Tibial artery (tissue), 4 donors: Measurements from ENCODE around the gene HCN1.
"Not testable (repeated sequence)": the region's sequence is repeated elsewhere in the genome, so short reads cannot be mapped to it uniquely, and the experiment has no call there.

ENCODE experiments used
- DNase-seq, 2 donors: peaks; one replicate each; pipeline ENCODE4 v3.0.0-alpha.2; 2019
- H3K27ac ChIP-seq, 2 donors: fragments of 200-600 bp; sonication (generic) in 1 of 2; 1 replicate in 1 of 2; 2 replicates in 1 of 2; pipeline ENCODE4 v1.5.1; 2018 to 2019; ENCODE audit warnings: mild to moderate bottlenecking in 1 of 2
- H3K27me3 ChIP-seq, 2 donors: fragments of 200-600 bp; sonication (generic) in 1 of 2; one replicate each; pipeline versions ENCODE4 v1.5.1 to v1.6.0; 2016 to 2019
- H3K36me3 ChIP-seq, 3 donors: fragments of 200-600 bp; sonication (generic) in 2 of 3; one replicate each; pipeline ENCODE4 v1.5.1; 2016 to 2019; ENCODE audit warnings: mild to moderate bottlenecking in 2 of 3
- H3K4me1 ChIP-seq, 4 donors: fragments of 200-600 bp; sonication (generic) in 2 of 4; 1 replicate in 3 of 4; 2 replicates in 1 of 4; pipeline ENCODE4 v1.5.1; 2016 to 2019
- H3K4me3 ChIP-seq, 2 donors: fragments of 200-600 bp; sonication (generic) in 1 of 2; 1 replicate in 1 of 2; 2 replicates in 1 of 2; pipeline ENCODE4 v1.5.1; 2018 to 2019; ENCODE audit warnings: mild to moderate bottlenecking in 2 of 2
- H3K9me3 ChIP-seq, 3 donors: fragments of 200-600 bp; sonication (generic) in 1 of 3; one replicate each; pipeline ENCODE4 v1.5.1; 2016 to 2019
- intact Hi-C: fragments of 100-400 bp; cut with DNase I; formaldehyde crosslinking; loops from one replicate; pipeline ENCODE4 v1.15.0; 2023; ENCODE audit warnings: low total_unique reads
- TF ChIP-seq, protein P1 (sequence below), 2 experiments: fragments of 200-600 bp in 1 of 2; fragments of 450-650 bp in 1 of 2; IDR thresholded peaks; one replicate each; pipeline ENCODE4 v1.5.1; 2017 to 2019; ENCODE audit warnings: antibody characterized with exemption in 2 of 2, mild to moderate bottlenecking in 1 of 2, moderate library complexity in 1 of 2

HCN1 gene

DNA sequence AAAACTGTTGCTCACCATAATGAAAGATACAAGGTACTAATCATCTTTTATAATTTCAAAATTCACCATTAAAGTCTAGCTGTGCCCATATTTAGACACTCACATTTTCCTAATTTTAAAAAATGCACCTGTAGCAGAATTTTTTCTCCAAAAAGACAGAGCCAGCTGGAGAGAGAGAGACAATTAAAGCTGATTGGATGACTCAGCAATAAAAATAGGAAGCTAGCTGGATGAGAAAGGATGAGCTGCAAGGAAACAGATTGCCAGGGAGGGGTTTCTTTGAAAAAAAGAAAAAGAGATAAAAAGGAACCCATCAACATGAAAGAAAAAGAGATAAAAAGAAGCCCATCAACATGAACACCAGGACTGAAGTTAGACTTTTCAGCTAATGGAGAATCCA is 73.8 kb downstream of the HCN1 start:
- Histone ChIP-seq H3K4me3 (no peak overlapping the region), H3K4me1 (no peaks in the 10 kb centered on the region), H3K9me3 (no peaks in the 10 kb centered on the region), H3K27ac (no peak overlapping the region), H3K36me3 (no peaks in the 10 kb centered on the region), H3K27me3 (no peaks in the 10 kb centered on the region)
- intact Hi-C loops = no loop called here
- DNase-seq = no peak
- TF ChIP-seq, protein P1, sequence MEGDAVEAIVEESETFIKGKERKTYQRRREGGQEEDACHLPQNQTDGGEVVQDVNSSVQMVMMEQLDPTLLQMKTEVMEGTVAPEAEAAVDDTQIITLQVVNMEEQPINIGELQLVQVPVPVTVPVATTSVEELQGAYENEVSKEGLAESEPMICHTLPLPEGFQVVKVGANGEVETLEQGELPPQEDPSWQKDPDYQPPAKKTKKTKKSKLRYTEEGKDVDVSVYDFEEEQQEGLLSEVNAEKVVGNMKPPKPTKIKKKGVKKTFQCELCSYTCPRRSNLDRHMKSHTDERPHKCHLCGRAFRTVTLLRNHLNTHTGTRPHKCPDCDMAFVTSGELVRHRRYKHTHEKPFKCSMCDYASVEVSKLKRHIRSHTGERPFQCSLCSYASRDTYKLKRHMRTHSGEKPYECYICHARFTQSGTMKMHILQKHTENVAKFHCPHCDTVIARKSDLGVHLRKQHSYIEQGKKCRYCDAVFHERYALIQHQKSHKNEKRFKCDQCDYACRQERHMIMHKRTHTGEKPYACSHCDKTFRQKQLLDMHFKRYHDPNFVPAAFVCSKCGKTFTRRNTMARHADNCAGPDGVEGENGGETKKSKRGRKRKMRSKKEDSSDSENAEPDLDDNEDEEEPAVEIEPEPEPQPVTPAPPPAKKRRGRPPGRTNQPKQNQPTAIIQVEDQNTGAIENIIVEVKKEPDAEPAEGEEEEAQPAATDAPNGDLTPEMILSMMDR (IDR thresholded peaks at IDR 0.05) = no peak

DNA sequence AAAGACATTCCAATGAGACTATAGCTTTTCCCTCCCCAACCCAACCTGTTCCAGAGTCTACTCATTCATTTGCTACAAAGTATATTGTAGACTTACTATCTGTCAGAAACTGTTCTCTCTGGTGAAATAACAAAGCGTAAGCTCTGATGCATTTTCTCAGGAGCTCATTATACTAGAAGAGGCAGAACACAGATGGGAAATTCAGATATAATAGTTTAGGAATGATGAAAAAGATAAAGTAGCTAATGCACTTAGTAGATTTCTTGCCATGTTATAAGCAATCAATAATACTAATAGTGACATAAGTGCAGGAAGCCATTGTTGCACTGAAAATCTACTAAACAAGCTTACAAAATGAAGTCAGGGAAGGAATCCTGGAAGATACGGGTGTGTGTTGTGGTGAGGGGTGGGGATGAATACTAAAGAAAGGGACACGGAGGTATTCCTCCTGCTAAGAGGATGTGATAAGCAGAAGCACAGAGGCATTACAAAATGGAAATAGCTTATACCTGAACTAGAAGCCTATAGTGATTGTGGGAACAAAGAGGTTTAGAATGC is 78.2 kb downstream of the HCN1 start:
- Histone ChIP-seq H3K27ac (no peak overlapping the region), H3K4me1 (no peaks in the 10 kb centered on the region), H3K9me3 (no peaks in the 10 kb centered on the region), H3K27me3 (no peaks in the 10 kb centered on the region), H3K36me3 (no peaks in the 10 kb centered on the region), H3K4me3 (no peak overlapping the region)
- TF ChIP-seq, protein P1 (IDR thresholded peaks at IDR 0.05) = no peak
- DNase-seq = no peak
- intact Hi-C loops = no loop called here

DNA sequence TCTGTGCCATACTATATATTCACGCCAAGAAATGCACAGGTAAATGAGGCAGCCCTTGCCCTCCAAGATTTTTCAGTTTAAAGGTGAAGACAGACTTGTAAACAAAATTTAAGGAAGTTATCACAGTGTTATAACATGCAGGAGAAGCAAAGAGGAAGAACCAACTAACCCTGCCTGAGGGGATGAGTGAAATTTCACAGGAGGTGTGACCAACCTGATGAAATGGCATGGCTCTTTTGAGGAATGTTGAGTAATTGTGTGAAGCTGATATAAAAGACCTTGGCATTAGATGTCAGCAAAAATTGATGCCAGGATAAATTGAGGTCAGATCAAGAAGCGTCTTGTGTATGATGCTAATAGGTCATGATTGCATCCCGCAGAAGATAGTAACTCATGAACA is 86.5 kb downstream of the HCN1 start:
- Histone ChIP-seq H3K36me3 (no peaks in the 10 kb centered on the region), H3K27me3 (no peaks in the 10 kb centered on the region), H3K27ac (no peak overlapping the region), H3K9me3 (no peaks in the 10 kb centered on the region), H3K4me3 (no peak overlapping the region), H3K4me1 (no peaks in the 10 kb centered on the region)
- no peak for DNase-seq
- intact Hi-C loops = no loop called here
- TF ChIP-seq, protein P1 (IDR thresholded peaks at IDR 0.05) = no peak

DNA sequence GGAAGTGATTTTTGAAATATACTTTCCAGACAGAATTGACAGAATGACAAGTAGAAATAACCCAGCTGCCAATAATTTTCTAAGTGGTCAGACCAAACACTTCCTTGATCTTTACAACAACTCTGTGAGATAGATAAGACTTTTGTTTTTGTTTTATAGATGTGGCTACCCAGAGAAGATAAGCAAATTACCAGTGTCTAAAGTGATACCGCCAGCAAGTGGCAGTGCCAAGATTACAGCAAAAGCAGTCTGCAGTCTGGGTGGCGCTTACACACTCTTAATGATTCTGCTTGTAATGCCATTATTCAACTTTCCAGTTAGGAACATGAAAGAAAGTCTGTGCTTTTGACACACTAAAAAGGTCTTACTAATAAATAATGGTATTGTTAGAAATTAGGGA is 92.1 kb downstream of the HCN1 start:
- Histone ChIP-seq H3K27me3 (no peaks in the 10 kb centered on the region), H3K4me3 (no peak overlapping the region), H3K36me3 (no peaks in the 10 kb centered on the region), H3K4me1 (no peaks in the 10 kb centered on the region), H3K9me3 (no peaks in the 10 kb centered on the region), H3K27ac (no peak overlapping the region)
- intact Hi-C loops = no loop called here
- TF ChIP-seq, protein P1 (IDR thresholded peaks at IDR 0.05) = no peak
- DNase-seq = no peak

DNA sequence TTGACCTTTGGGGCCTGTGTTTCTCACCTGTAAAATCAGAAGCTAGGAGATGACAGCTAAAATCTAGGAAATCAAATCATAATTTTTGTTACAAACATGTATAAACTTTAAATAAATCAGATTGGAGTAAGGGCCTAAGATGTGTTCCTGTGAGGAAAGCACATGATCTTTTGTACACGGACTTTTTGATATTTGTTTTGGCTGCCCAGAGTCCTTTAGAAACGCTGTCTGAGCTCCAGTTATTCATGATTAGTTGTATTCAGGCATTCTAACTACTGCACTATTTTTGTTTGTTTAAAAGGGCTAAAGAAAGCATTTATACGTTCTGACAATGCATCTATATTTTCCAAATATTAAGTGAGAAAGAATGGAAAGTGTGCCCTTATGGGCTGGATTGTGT is 94.8 kb downstream of the HCN1 start:
- Histone ChIP-seq H3K27me3 (no peaks in the 10 kb centered on the region), H3K4me3 (no peak overlapping the region), H3K27ac (no peak overlapping the region), H3K36me3 (no peaks in the 10 kb centered on the region), H3K4me1 (no peaks in the 10 kb centered on the region), H3K9me3 (no peaks in the 10 kb centered on the region)
- intact Hi-C loops = no loop called here
- DNase-seq = no peak
- TF ChIP-seq, protein P1 (IDR thresholded peaks at IDR 0.05) = no peak

DNA sequence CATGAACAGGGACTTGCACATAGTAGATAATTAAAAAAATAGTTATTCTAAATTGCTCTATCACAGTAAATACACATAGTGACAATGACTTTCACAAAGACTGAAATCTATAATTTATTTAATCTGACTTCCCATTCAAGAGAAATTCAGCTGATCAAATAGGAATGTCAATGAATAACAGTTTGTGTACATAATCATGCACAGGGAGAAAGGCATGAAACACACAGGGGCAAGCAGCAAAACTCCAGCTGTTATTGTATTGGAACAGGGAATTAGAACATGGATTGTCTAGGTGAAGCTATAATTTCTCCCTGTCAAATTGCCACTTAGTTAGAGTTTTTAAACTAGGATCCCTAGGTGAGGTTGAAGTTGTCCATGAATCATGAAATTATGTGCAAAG is 99.9 kb downstream of the HCN1 start:
- Histone ChIP-seq H3K4me3 (no peak overlapping the region), H3K36me3 (no peaks in the 10 kb centered on the region), H3K4me1 (no peaks in the 10 kb centered on the region), H3K9me3 (no peaks in the 10 kb centered on the region), H3K27ac (no peak overlapping the region), H3K27me3 (no peaks in the 10 kb centered on the region)
- intact Hi-C loops = no loop called here
- no peak for DNase-seq
- TF ChIP-seq, protein P1 (IDR thresholded peaks at IDR 0.05) = no peak

DNA sequence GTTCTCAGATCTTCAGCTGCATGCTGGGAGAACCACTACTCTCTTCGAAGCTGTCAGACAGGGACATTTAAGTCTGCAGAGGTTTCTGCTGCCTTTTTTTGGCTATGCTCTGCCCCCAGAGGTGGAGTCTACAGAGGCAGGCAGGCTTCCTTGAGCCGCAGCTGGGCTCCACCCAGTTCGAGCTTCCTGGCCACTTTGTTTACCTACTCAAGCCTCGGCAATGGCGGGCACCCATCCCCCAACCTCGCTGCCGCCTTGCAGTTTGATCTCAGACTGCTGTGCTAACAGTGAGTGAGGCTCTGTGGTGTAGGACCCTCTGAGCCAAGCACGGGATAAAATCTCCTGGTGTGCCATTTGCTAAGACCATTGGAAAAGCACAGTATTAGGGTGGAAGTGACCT is 110.2 kb downstream of the HCN1 start:
- H3K36me3 ChIP-seq, intact Hi-C loops, H3K4me3 ChIP-seq, H3K9me3 ChIP-seq, H3K27me3 ChIP-seq, H3K27ac ChIP-seq, DNase-seq, H3K4me1 ChIP-seq: not testable (repeated sequence)
